Measurements from ENCODE around the gene ACADM. TPM values are rescaled to one million over a fixed set of nuclear protein-coding genes. Genes with fewer than 3 reads are reported as not detected.
"Not testable (repeated sequence)": the region's sequence is repeated elsewhere in the genome, so short reads cannot be mapped to it uniquely, and the experiment has no call there.

The ACADM gene
- total RNA-seq, 2 experiments from 2014 or later: 56.4 to 60.6 TPM

- CTCF ChIA-PET: no interaction called here
These were observed 63.0 kb downstream of the ACADM start for GRCh38 chr1:75787524-75787923.

GRCh38 chr1:75789988-75790387 lies 65.5 kb downstream of the ACADM start:
- POLR2A ChIA-PET: no interaction called here
- CTCF ChIA-PET: no interaction called here

More at GRCh38 chr1:75787524-75787923, 63.0 kb downstream of the ACADM start:
- POLR2A ChIA-PET: interaction anchor here (3.3 kb wide), 1 partner anchor 9 kb away, joined by 33 read pairs; the partner anchor contains the start of gene MSH4

- ChIA-PET POLR2A (interaction anchor here (0.6 to 0.7 kb wide), 3 partner anchors 14 to 47 kb away, joined by 3 read pairs; no protein-coding TSS in a partner anchor), CTCF (interaction anchor here (0.6 kb wide), 1 partner anchor 24 kb away, joined by 4 read pairs; no protein-coding TSS in a partner anchor)
These were observed 66.5 kb downstream of the ACADM start for GRCh38 chr1:75791022-75791421.

GRCh38 chr1:75792091-75792490 lies 67.6 kb downstream of the ACADM start:
- POLR2A ChIA-PET: no interaction called here
- CTCF ChIA-PET: no interaction called here

GRCh38 chr1:75794382-75794781 lies 69.9 kb downstream of the ACADM start:
- CTCF ChIA-PET: no interaction called here
- POLR2A ChIA-PET: interaction anchor here (4.7 kb wide), 1 partner anchor 9 kb away, joined by 33 read pairs; the partner anchor contains the start of gene RABGGTB

GRCh38 chr1:75795703-75796193 lies 71.2 kb downstream of the ACADM start:
- POLR2A ChIA-PET: interaction anchor here (4.7 kb wide), 1 partner anchor 10 kb away, joined by 33 read pairs; the partner anchor contains the start of gene RABGGTB

GRCh38 chr1:75796376-75797272 lies 72.1 kb downstream of the ACADM start, which contains the start of gene MSH4:
Gene MSH4, plus strand, starts transcription at chr1:75796882. Its CDS starts 104 bp downstream, at chr1:75796986.
- ChIA-PET POLR2A (interaction anchor here (4.7 kb wide), 1 partner anchor 11 kb away, joined by 33 read pairs; the partner anchor contains the start of gene RABGGTB), CTCF (no interaction called here)

More at GRCh38 chr1:75795703-75796193, 71.2 kb downstream of the ACADM start:
- CTCF ChIA-PET: no interaction called here

GRCh38 chr1:75797273-75797588 lies 72.7 kb downstream of the ACADM start:
- ChIA-PET POLR2A (interaction anchor here (0.6 to 4.7 kb wide), 2 partner anchors 11 to 1498 kb away, joined by 3 to 33 read pairs; partner anchors contain the start of gene RABGGTB), CTCF (no interaction called here)

GRCh38 chr1:75797606-75798216 lies 73.2 kb downstream of the ACADM start:
- ChIA-PET CTCF (interaction anchor here (0.6 kb wide), 1 partner anchor 88 kb away, joined by 3 read pairs; no protein-coding TSS in a partner anchor), POLR2A (interaction anchor here (0.6 to 4.7 kb wide), 2 partner anchors 12 to 1498 kb away, joined by 3 to 33 read pairs; partner anchors contain the start of gene RABGGTB)

GRCh38 chr1:75801480-75801879 lies 77.0 kb downstream of the ACADM start:
- POLR2A ChIA-PET: not testable (repeated sequence)
- CTCF ChIA-PET: interaction anchor here (0.9 kb wide), 1 partner anchor 17 kb away, joined by 4 read pairs; no protein-coding TSS in a partner anchor

- CTCF ChIA-PET: no interaction called here
- POLR2A ChIA-PET: no interaction called here
These were observed 84.4 kb downstream of the ACADM start for GRCh38 chr1:75808921-75809320.

- POLR2A ChIA-PET, CTCF ChIA-PET: not testable (repeated sequence)
These were observed 85.6 kb downstream of the ACADM start for GRCh38 chr1:75810113-75810512.

- POLR2A ChIA-PET: no interaction called here
- CTCF ChIA-PET: interaction anchor here (0.6 kb wide), 1 partner anchor 26 kb away, joined by 5 read pairs; no protein-coding TSS in a partner anchor
These were observed 86.9 kb downstream of the ACADM start for GRCh38 chr1:75811211-75811981.

GRCh38 chr1:75812065-75812464 lies 87.6 kb downstream of the ACADM start:
- POLR2A ChIA-PET: no interaction called here
- CTCF ChIA-PET: interaction anchor here (0.6 kb wide), 1 partner anchor 25 kb away, joined by 5 read pairs; no protein-coding TSS in a partner anchor

Other genes starting within 250 kb of the ACADM start
- under 1 TPM; 0.15 to 0.23 TPM for gene SLC44A5, start 113.6 kb upstream of the ACADM start, total RNA-seq
- gene RABGGTB, start 61.5 kb downstream of the ACADM start, total RNA-seq: 100 to 1,000 TPM; 225 to 231 TPM
- under 1 TPM; 0.55 to 0.61 TPM for gene MSH4, start 72.2 kb downstream of the ACADM start, total RNA-seq
- gene ASB17, start 207.7 kb downstream of the ACADM start, total RNA-seq: not detected

Data from activated CD8-positive, alpha-beta memory T cell treated with anti-CD3 and anti-CD28 coated beads for 36 hours (primary cell).